Fibroblast of lung (primary cell): Measurements from ENCODE around the gene CAMKV.

Source experiments
- CTCF ChIP-seq, 2 donors: IDR thresholded peaks in 1 of 2; conservative IDR thresholded peaks in 1 of 2; 1 replicate in 1 of 2; 2 replicates in 1 of 2; pipeline ENCODE4 v1.5.1; 2011 to 2012; ENCODE audit warnings: low read length in 2 of 2, control low read depth in 1 of 2, inconsistent platforms in 1 of 2, low read depth in 1 of 2, mild to moderate bottlenecking in 1 of 2
- EZH2 ChIP-seq: IDR thresholded peaks from 2 replicates; pipeline ENCODE4 v1.5.1; 2012; ENCODE audit warnings: low read length, control low read depth, mild to moderate bottlenecking; ENCODE audit errors: missing control alignments

- TF ChIP-seq CTCF (conservative IDR thresholded peaks at IDR 0.05 in 1 of 2, IDR thresholded peaks at IDR 0.05 in 1 of 2; ENCODE audit: low read depth in 1 of 2, low read length in 2 of 2): no peak
- TF ChIP-seq EZH2: no peak
These were observed 45.2 kb upstream of the CAMKV start for GRCh38 chr3:49914906-49915305.
